Loucy (cell line): ENCODE measurements around the gene CENPO.

ENCODE experiments used
- H2AFZ ChIP-seq: fragments of 200-600 bp; sonication (generic); 2 replicates; pipeline ENCODE4 v1.6.0; 2016; ENCODE audit warnings: antibody characterized with exemption, mild to moderate bottlenecking, low read length, moderate library complexity
- H3F3A ChIP-seq: fragments of 200-600 bp; 2 replicates; pipeline ENCODE4 v1.6.0; 2016; ENCODE audit warnings: antibody characterized with exemption, low read depth, mild to moderate bottlenecking
- H3K27me3 ChIP-seq: fragments of 200-600 bp; sonication (generic); 2 replicates; pipeline ENCODE4 v1.6.1; 2014; ENCODE audit warnings: low read length, mild to moderate bottlenecking; ENCODE audit not compliant: insufficient read depth, poor library complexity, severe bottlenecking
- H3K36me3 ChIP-seq: fragments of 200-600 bp; sonication (generic); 2 replicates; pipeline ENCODE4 v1.6.1; 2016; ENCODE audit warnings: low read length; ENCODE audit not compliant: insufficient read depth
- H3K4me1 ChIP-seq: fragments of 200-600 bp; sonication (generic); 2 replicates; pipeline ENCODE4 v1.5.1; 2014; ENCODE audit warnings: low read length, mild to moderate bottlenecking; ENCODE audit not compliant: insufficient read depth, poor library complexity, severe bottlenecking
- H3K4me2 ChIP-seq: fragments of 200-600 bp; sonication (generic); 2 replicates; pipeline ENCODE4 v1.6.0; 2014; ENCODE audit warnings: antibody characterized with exemption, low read length, low read depth, mild to moderate bottlenecking; ENCODE audit not compliant: poor library complexity, severe bottlenecking
- H3K4me3 ChIP-seq: fragments of 200-600 bp; sonication (generic); 2 replicates; pipeline ENCODE4 v1.5.1; 2014; ENCODE audit warnings: low read length, mild to moderate bottlenecking, mixed read lengths; ENCODE audit not compliant: poor library complexity, severe bottlenecking
- H3K79me2 ChIP-seq: fragments of 200-600 bp; sonication (generic); 2 replicates; pipeline ENCODE4 v1.6.1; 2014; ENCODE audit warnings: low read length; ENCODE audit not compliant: insufficient read depth
- H3K9ac ChIP-seq: fragments of 200-600 bp; sonication (generic); 2 replicates; pipeline ENCODE4 v1.6.0; 2014; ENCODE audit warnings: mild to moderate bottlenecking, low read depth, low read length, moderate library complexity; ENCODE audit not compliant: poor library complexity, severe bottlenecking
- H3K9me2 ChIP-seq: fragments of 200-600 bp; sonication (generic); replicated peaks from 2 replicates; pipeline ENCODE4 v1.6.1; 2016; ENCODE audit warnings: low read depth, low read length, mixed read lengths
- H3K9me3 ChIP-seq: fragments of 200-600 bp; sonication (generic); 2 replicates; pipeline ENCODE4 v1.6.1; 2014; ENCODE audit warnings: mild to moderate bottlenecking, antibody characterized with exemption, low read length, low read depth; ENCODE audit not compliant: insufficient read depth
- H4K20me1 ChIP-seq: fragments of 200-600 bp; sonication (generic); 2 replicates; pipeline ENCODE4 v1.6.0; 2014; ENCODE audit warnings: antibody characterized with exemption, low read length, mild to moderate bottlenecking; ENCODE audit not compliant: insufficient read depth, poor library complexity, severe bottlenecking
- EZH2phosphoT487 ChIP-seq: fragments of 200-600 bp; IDR thresholded peaks from 2 replicates; pipeline ENCODE4 v1.6.1; 2018; ENCODE audit warnings: antibody characterized with exemption, mild to moderate bottlenecking, moderate library complexity, borderline replicate concordance
- TF ChIP-seq, protein P1 (sequence below): fragments of 200-600 bp; sonication (generic); conservative IDR thresholded peaks from 2 replicates; pipeline ENCODE4 v1.5.1; 2014; ENCODE audit warnings: mild to moderate bottlenecking, antibody characterized with exemption, low read length

The CENPO gene

DNA sequence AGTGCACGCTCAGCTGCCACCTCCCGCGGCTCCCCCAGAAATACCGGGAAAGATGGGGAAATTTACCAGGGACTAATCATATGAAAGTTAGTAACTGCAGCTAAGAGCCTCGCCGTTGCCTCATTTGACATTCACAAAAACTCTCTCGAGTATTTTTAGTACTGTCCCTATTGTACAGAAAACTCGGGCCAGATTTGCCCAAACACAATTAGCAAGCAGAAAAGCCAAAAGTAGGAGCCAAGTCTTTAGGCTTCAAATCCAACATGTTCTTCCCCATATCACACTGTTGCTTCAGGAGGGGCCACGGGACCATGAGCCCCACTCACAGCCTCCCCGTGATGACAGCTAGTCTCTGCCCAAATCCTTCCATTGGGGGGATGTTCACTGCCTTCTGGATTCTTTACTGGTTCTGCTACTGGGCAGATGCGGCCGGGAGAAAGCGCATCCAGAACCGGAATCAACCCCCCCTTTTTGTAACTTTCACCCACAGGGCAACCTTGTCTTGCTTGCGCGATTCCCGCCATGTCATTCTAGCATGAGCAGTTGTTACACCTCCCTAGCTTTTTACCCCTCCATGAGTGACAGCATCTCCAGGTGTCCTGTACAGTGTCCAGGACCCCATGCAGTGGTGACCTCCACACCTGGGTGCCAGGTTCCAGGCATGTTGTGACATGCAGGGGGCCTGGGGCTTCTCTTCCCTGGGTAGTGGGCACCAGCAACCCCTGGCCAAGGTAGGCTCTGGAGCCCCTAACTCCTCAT is 35.2 kb downstream of the CENPO start:
- Histone ChIP-seq H2AFZ (no peak overlapping the region), H3K9ac (no peak overlapping the region), H3K4me1 (peaks cover 4% of the 10 kb centered on the region), H4K20me1 (no peaks in the 10 kb centered on the region), H3F3A (no peaks in the 10 kb centered on the region), H3K27me3 (no peaks in the 10 kb centered on the region), H3K36me3 (peaks cover 33% of the 10 kb centered on the region; the same call in 1 of the 2 replicates), H3K4me2 (no peak overlapping the region), H3K79me2 (no peaks in the 10 kb centered on the region), H3K4me3 (no peak overlapping the region), H3K9me2 (no peaks in the 10 kb centered on the region), H3K9me3 (no peaks in the 10 kb centered on the region)
- TF ChIP-seq, protein P1, sequence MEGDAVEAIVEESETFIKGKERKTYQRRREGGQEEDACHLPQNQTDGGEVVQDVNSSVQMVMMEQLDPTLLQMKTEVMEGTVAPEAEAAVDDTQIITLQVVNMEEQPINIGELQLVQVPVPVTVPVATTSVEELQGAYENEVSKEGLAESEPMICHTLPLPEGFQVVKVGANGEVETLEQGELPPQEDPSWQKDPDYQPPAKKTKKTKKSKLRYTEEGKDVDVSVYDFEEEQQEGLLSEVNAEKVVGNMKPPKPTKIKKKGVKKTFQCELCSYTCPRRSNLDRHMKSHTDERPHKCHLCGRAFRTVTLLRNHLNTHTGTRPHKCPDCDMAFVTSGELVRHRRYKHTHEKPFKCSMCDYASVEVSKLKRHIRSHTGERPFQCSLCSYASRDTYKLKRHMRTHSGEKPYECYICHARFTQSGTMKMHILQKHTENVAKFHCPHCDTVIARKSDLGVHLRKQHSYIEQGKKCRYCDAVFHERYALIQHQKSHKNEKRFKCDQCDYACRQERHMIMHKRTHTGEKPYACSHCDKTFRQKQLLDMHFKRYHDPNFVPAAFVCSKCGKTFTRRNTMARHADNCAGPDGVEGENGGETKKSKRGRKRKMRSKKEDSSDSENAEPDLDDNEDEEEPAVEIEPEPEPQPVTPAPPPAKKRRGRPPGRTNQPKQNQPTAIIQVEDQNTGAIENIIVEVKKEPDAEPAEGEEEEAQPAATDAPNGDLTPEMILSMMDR, result no peak
- TF ChIP-seq EZH2phosphoT487, result no peak

DNA sequence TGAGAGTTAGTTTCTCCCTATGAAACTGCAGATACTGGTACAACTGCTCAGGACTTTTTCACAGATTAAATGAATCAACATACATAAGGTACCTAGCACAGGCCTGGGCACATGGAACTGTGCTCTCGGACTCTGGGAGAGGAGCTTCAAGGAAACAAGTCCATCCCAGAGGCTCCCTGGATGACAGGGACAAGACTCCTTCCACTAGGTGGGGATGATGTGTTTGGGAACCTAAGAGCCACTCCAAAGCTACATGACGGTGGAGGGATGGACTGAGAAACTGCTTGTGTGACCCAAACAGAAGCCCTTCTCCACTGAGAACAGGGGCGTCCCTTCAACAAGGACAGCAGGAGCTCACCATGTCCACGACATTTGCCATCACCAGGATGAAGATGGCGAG is 37.1 kb downstream of the CENPO start:
- no peaks in the 10 kb centered on the region for H3K9me3 ChIP-seq
- no peaks in the 10 kb centered on the region for H4K20me1 ChIP-seq
- H3K4me1 ChIP-seq, result peaks cover 4% of the 10 kb centered on the region
- no peak overlapping the region for H2AFZ ChIP-seq
- H3K79me2 ChIP-seq, result no peaks in the 10 kb centered on the region
- no peaks in the 10 kb centered on the region for H3K27me3 ChIP-seq
- no peaks in the 10 kb centered on the region for H3K9me2 ChIP-seq
- TF ChIP-seq EZH2phosphoT487, result no peak
- TF ChIP-seq, protein P1, result no peak
- peaks cover 39% of the 10 kb centered on the region; the same call in 1 of the 2 replicates for H3K36me3 ChIP-seq
- no peaks in the 10 kb centered on the region for H3F3A ChIP-seq
- no peak overlapping the region for H3K9ac ChIP-seq
- no peak overlapping the region for H3K4me3 ChIP-seq
- H3K4me2 ChIP-seq, result no peak overlapping the region

DNA sequence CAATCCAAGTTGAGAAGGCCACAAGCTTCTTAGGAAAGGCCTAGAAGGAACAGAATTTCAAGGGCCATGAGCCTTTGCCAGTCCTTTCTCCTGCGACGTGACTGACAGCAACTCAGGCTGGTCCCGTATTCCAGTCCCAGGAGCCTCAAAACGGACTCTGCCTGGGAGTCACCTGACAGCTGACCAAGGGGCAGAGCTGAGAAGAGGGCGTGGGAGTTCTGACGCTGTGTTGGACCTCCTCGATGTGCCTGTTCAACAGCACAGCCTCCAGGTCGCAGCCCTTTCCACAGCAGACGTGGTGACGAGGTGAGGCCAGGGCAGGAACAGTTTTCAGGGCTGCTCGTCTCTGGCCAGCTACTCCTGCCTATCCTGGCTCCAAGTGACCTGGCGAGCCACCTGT is 37.6 kb downstream of the CENPO start:
- Histone ChIP-seq H3K79me2 (no peaks in the 10 kb centered on the region), H4K20me1 (no peaks in the 10 kb centered on the region), H3K4me1 (peaks cover 4% of the 10 kb centered on the region), H3K27me3 (no peaks in the 10 kb centered on the region), H3K4me3 (no peak overlapping the region), H3K9me2 (no peaks in the 10 kb centered on the region), H2AFZ (no peak overlapping the region), H3K9ac (no peak overlapping the region), H3F3A (no peaks in the 10 kb centered on the region), H3K36me3 (peaks cover 37% of the 10 kb centered on the region; the same call in 1 of the 2 replicates), H3K4me2 (no peak overlapping the region), H3K9me3 (no peaks in the 10 kb centered on the region)
- no peak for TF ChIP-seq EZH2phosphoT487
- TF ChIP-seq, protein P1, result no peak
